HG02852 (cell line): ENCODE data around the gene GAB2.
"Not testable (repeated sequence)": the region's sequence is repeated elsewhere in the genome, so short reads cannot be mapped to it uniquely, and the experiment has no call there.

ENCODE experiments used
- ATAC-seq: cut with Tn5 transposase; IDR thresholded peaks from one replicate; pipeline ENCODE4 v1.9.1; 2021; ENCODE audit warnings: mild to moderate bottlenecking, moderate library complexity; ENCODE audit not compliant: unreplicated experiment

The GAB2 gene

GRCh38 chr11:78318321-78319114 lies 99.1 kb downstream of the GAB2 start:
- no peak for ATAC-seq

- no peak for ATAC-seq
Observed at GRCh38 chr11:78315724-78316123, 101.9 kb downstream of the GAB2 start.

- ATAC-seq = no peak
Observed at GRCh38 chr11:78314762-78315161, 102.9 kb downstream of the GAB2 start.

GRCh38 chr11:78313898-78314297 lies 103.7 kb downstream of the GAB2 start:
- ATAC-seq = no peak

- ATAC-seq = no peak
Observed at GRCh38 chr11:78313181-78313795, 104.3 kb downstream of the GAB2 start.

GRCh38 chr11:78312712-78313111 lies 104.9 kb downstream of the GAB2 start:
- peak; percentile 42 for ATAC-seq

GRCh38 chr11:78311702-78312371 lies 105.8 kb downstream of the GAB2 start:
- no peak for ATAC-seq

GRCh38 chr11:78310500-78310909 lies 107.1 kb downstream of the GAB2 start:
- peak; percentile 86 for ATAC-seq

- no peak for ATAC-seq
Observed at GRCh38 chr11:78304201-78304600, 113.4 kb downstream of the GAB2 start.

GRCh38 chr11:78300108-78300839 lies 117.3 kb downstream of the GAB2 start:
- ATAC-seq = no peak

- ATAC-seq = no peak
Observed at GRCh38 chr11:78299000-78299710, 118.5 kb downstream of the GAB2 start.

GRCh38 chr11:78298291-78298771 lies 119.3 kb downstream of the GAB2 start:
- no peak for ATAC-seq

- no peak for ATAC-seq
Observed at GRCh38 chr11:78295991-78296930, 121.4 kb downstream of the GAB2 start.

GRCh38 chr11:78295347-78295746 lies 122.3 kb downstream of the GAB2 start:
- no peak for ATAC-seq

- not testable (repeated sequence) for ATAC-seq
Observed at GRCh38 chr11:78294100-78294499, 123.5 kb downstream of the GAB2 start.

- no peak for ATAC-seq
Observed at GRCh38 chr11:78293536-78293935, 124.1 kb downstream of the GAB2 start.

GRCh38 chr11:78292109-78292803 lies 125.4 kb downstream of the GAB2 start:
- ATAC-seq = no peak

GRCh38 chr11:78291503-78292108 lies 126.0 kb downstream of the GAB2 start:
- no peak for ATAC-seq
